T-helper 1 cell (primary cell): ENCODE results near the gene CACNA1C.
A peak's percentile ranks its signal among the peaks of the same experiment; 100 is the strongest.

Experiments used
- DNase-seq, 5 donors: peaks; one replicate each; pipeline ENCODE4 v3.0.0-alpha.2; 2012 to 2020

Gene CACNA1C

GRCh38 chr12:2284321-2284813 is 231.6 kb downstream of the CACNA1C start:
- no peak for DNase-seq

- peak in 1 of 5 donors; percentile 3 for DNase-seq
These were observed 232.1 kb downstream of the CACNA1C start for GRCh38 chr12:2284857-2285256.

GRCh38 chr12:2285462-2285861 is 232.7 kb downstream of the CACNA1C start:
- no peak for DNase-seq

- no peak for DNase-seq
These were observed 233.3 kb downstream of the CACNA1C start for GRCh38 chr12:2286047-2286446.

GRCh38 chr12:2286461-2287131 is 233.8 kb downstream of the CACNA1C start:
- no peak for DNase-seq

GRCh38 chr12:2287151-2287550 is 234.4 kb downstream of the CACNA1C start:
- no peak for DNase-seq

GRCh38 chr12:2287589-2287988 is 234.8 kb downstream of the CACNA1C start:
- no peak for DNase-seq

GRCh38 chr12:2288001-2288400 is 235.2 kb downstream of the CACNA1C start:
- DNase-seq = no peak

- no peak for DNase-seq
These were observed 235.7 kb downstream of the CACNA1C start for GRCh38 chr12:2288471-2288870.

GRCh38 chr12:2288875-2289274 is 236.1 kb downstream of the CACNA1C start:
- DNase-seq = no peak

- DNase-seq = no peak
These were observed 236.7 kb downstream of the CACNA1C start for GRCh38 chr12:2289525-2289924.

- DNase-seq = no peak
These were observed 237.3 kb downstream of the CACNA1C start for GRCh38 chr12:2290091-2290490.

GRCh38 chr12:2290516-2291065 is 237.8 kb downstream of the CACNA1C start:
- no peak for DNase-seq

GRCh38 chr12:2291182-2291832 is 238.5 kb downstream of the CACNA1C start:
- peak in 1 of 5 donors; percentile 41 for DNase-seq

- no peak for DNase-seq
These were observed 239.2 kb downstream of the CACNA1C start for GRCh38 chr12:2291947-2292346.

- no peak for DNase-seq
These were observed 239.8 kb downstream of the CACNA1C start for GRCh38 chr12:2292560-2292959.

- no peak for DNase-seq
These were observed 242.1 kb downstream of the CACNA1C start for GRCh38 chr12:2294651-2295475.

GRCh38 chr12:2295941-2296461 is 243.2 kb downstream of the CACNA1C start:
- DNase-seq = no peak

GRCh38 chr12:2297004-2297403 is 244.2 kb downstream of the CACNA1C start:
- no peak for DNase-seq

- DNase-seq = no peak
These were observed 244.9 kb downstream of the CACNA1C start for GRCh38 chr12:2297658-2298057.

GRCh38 chr12:2298556-2299200 is 245.9 kb downstream of the CACNA1C start:
- DNase-seq = no peak

- no peak for DNase-seq
These were observed 246.4 kb downstream of the CACNA1C start for GRCh38 chr12:2299206-2299605.
